HCT116 (cell line): Measurements from ENCODE around the gene TRIM9. TPM values are rescaled to one million over a fixed set of nuclear protein-coding genes. Genes with fewer than 3 reads are reported as not detected.

Source experiments
- ATAC-seq: fragments of 200-7000 bp; cut with Tn5 transposase; 2 replicates; pipeline ENCODE4 v1.9.1; 2020; ENCODE audit warnings: mild to moderate bottlenecking, moderate library complexity
- BruUV-seq: library from RNA; stranded (reverse); fragments of 400-500 nt; replicated peaks from 2 replicates; lab custom pipeline; 2021; lab: Mats Ljungman, UMichigan
- CTCF ChIA-PET: fragments of 300-600 bp; sonication (Branson Sonifier 250); formaldehyde crosslinking; loops from one replicate; lab custom pipeline; 2021; ENCODE audit warnings: antibody characterized with exemption; lab: Charles Lee
- POLR2A ChIA-PET: fragments of 300-600, 350-600 bp; sonication (Branson Sonifier 250); formaldehyde crosslinking; loops from one replicate; lab custom pipeline; 2021; ENCODE audit warnings: antibody characterized with exemption; lab: Charles Lee
- RAD21 ChIA-PET, 2 experiments: fragments of 300-600 bp; sonication (Branson Sonifier 250); formaldehyde crosslinking; loops; one replicate each; lab custom pipeline; 2023; ENCODE audit warnings: low total read pairs in 2 of 2; ENCODE audit not compliant: uncharacterized antibody in 2 of 2, unreplicated experiment in 2 of 2, low non-redundant PET in 1 of 2; lab: Charles Lee
- DNase-seq: peaks from one replicate; pipeline ENCODE4 v3.0.0-alpha.2; 2010; ENCODE audit warnings: low read depth, low spot score
- H2AFZ ChIP-seq: fragments of 200-600 bp; shearing (Covaris generic), sonication (generic); 2 replicates; pipeline ENCODE4 v1.6.1; 2017; ENCODE audit warnings: low read depth, mixed run types, mixed read lengths, antibody characterized with exemption, low read length; ENCODE audit not compliant: poor library complexity, severe bottlenecking
- H3K27ac ChIP-seq: 2 replicates; pipeline ENCODE4 v1.5.1; 2012; ENCODE audit warnings: low read depth, low read length
- H3K27me3 ChIP-seq: fragments of 200-600 bp; sonication (generic); 2 replicates; pipeline ENCODE4 v1.6.1; 2016; ENCODE audit warnings: mixed run types, low read length, mixed read lengths; ENCODE audit not compliant: insufficient read depth
- H3K36me3 ChIP-seq, 2 experiments: fragments of 200-500 bp in 1 of 2; fragments of 200-600 bp in 1 of 2; sonication (Bioruptor generic) in 1 of 2; sonication (generic) in 1 of 2; 2 replicates each; pipeline versions ENCODE4 v1.5.1 to v1.6.1; 2014 to 2016; ENCODE audit warnings: low read length in 2 of 2, inconsistent platforms in 1 of 2, mixed read lengths in 1 of 2, mixed run types in 1 of 2; ENCODE audit not compliant: insufficient read depth in 2 of 2, control insufficient read depth in 1 of 2
- H3K4me1 ChIP-seq, 2 experiments: fragments of 200-600 bp in 1 of 2; sonication (generic) in 1 of 2; 2 replicates each; pipeline versions ENCODE4 v1.5.1 to v1.6.1; 2012 to 2017; ENCODE audit warnings: low read length in 2 of 2, inconsistent platforms in 1 of 2, mild to moderate bottlenecking in 1 of 2, mixed read lengths in 1 of 2, mixed run types in 1 of 2, moderate library complexity in 1 of 2; ENCODE audit not compliant: insufficient read depth in 2 of 2, control insufficient read depth in 1 of 2
- H3K4me2 ChIP-seq: fragments of 200-600 bp; sonication (generic); 2 replicates; pipeline ENCODE4 v1.6.1; 2017; ENCODE audit warnings: mixed run types, low read length, mixed read lengths
- H3K4me3 ChIP-seq, 2 experiments: fragments of 200-600 bp in 1 of 2; sonication (generic) in 1 of 2; replicated peaks in 1 of 2; 2 replicates each; pipeline ENCODE4 v1.5.1; 2011 to 2016; ENCODE audit warnings: low read length in 2 of 2, control low read depth in 1 of 2, low read depth in 1 of 2, mild to moderate bottlenecking in 1 of 2, mixed read lengths in 1 of 2, mixed run types in 1 of 2
- H3K79me2 ChIP-seq: fragments of 200-600 bp; sonication (generic); 2 replicates; pipeline ENCODE4 v1.6.1; 2017; ENCODE audit warnings: mild to moderate bottlenecking, mixed run types, low read length, moderate library complexity, mixed read lengths; ENCODE audit not compliant: insufficient read depth
- H3K9ac ChIP-seq: fragments of 200-600 bp; sonication (generic); 2 replicates; pipeline ENCODE4 v1.6.1; 2016; ENCODE audit warnings: low read length, mixed read lengths
- H3K9me2 ChIP-seq: fragments of 200-600 bp; sonication (generic), shearing (Covaris generic); 2 replicates; pipeline ENCODE4 v1.6.1; 2017; ENCODE audit warnings: mixed run types, mild to moderate bottlenecking, moderate library complexity; ENCODE audit not compliant: insufficient read depth
- H3K9me3 ChIP-seq, 2 experiments: fragments of 200-500 bp in 1 of 2; fragments of 200-600 bp in 1 of 2; sonication (Bioruptor generic) in 1 of 2; sonication (generic) in 1 of 2; 2 replicates each; pipeline ENCODE4 v1.6.1; 2014 to 2017; ENCODE audit warnings: low read length in 2 of 2, mixed read lengths in 2 of 2, inconsistent platforms in 1 of 2, low read depth in 1 of 2, mild to moderate bottlenecking in 1 of 2, mixed run types in 1 of 2, moderate library complexity in 1 of 2; ENCODE audit not compliant: control insufficient read depth in 1 of 2, insufficient read depth in 1 of 2
- H4K20me1 ChIP-seq: fragments of 200-600 bp; sonication (generic), shearing (Covaris generic); 2 replicates; pipeline ENCODE4 v1.6.1; 2017; ENCODE audit warnings: mixed run types, mild to moderate bottlenecking, moderate library complexity; ENCODE audit not compliant: insufficient read depth
- ATF3 ChIP-seq: IDR thresholded peaks from 2 replicates; pipeline ENCODE4 v1.6.1; 2012
- CBX3 ChIP-seq: IDR thresholded peaks from 2 replicates; pipeline ENCODE4 v1.6.1; 2012; ENCODE audit warnings: low read depth
- CTCF ChIP-seq, 3 experiments: fragments of 200-600 bp in 1 of 3; sonication (generic) in 1 of 3; IDR thresholded peaks in 2 of 3; conservative IDR thresholded peaks in 1 of 3; 2 replicates each; pipeline ENCODE4 v1.5.1; 2012 to 2017; ENCODE audit warnings: low read depth in 2 of 3, low read length in 2 of 3, antibody characterized with exemption in 1 of 3, borderline replicate concordance in 1 of 3, control low read depth in 1 of 3, mild to moderate bottlenecking in 1 of 3, mixed read lengths in 1 of 3, mixed run types in 1 of 3, moderate library complexity in 1 of 3; ENCODE audit not compliant: insufficient read depth in 1 of 3
- ELF1 ChIP-seq: IDR thresholded peaks from 2 replicates; pipeline ENCODE4 v1.6.1; 2012; ENCODE audit warnings: low read depth, borderline replicate concordance
- EZH2 ChIP-seq: fragments of 200-600 bp; sonication (generic); IDR thresholded peaks from 2 replicates; pipeline ENCODE4 v1.6.1; 2017; ENCODE audit warnings: antibody characterized with exemption, mixed run types
- FOSL1 ChIP-seq: IDR thresholded peaks from 2 replicates; pipeline ENCODE4 v1.6.1; 2012; ENCODE audit warnings: low read depth
- MAX ChIP-seq: IDR thresholded peaks from 2 replicates; pipeline ENCODE4 v1.6.1; 2012
- POLR2AphosphoS5 ChIP-seq: IDR thresholded peaks from 2 replicates; pipeline ENCODE4 v1.6.1; 2011; ENCODE audit warnings: mild to moderate bottlenecking, low read depth, low read length, moderate library complexity
- REST ChIP-seq: IDR thresholded peaks from 2 replicates; pipeline ENCODE4 v1.6.1; 2012; ENCODE audit warnings: low read depth
- SP1 ChIP-seq: IDR thresholded peaks from 2 replicates; pipeline ENCODE4 v1.6.1; 2012; ENCODE audit warnings: low read depth
- SRF ChIP-seq: IDR thresholded peaks from 2 replicates; pipeline ENCODE4 v1.6.1; 2012; ENCODE audit warnings: low read depth
- TCF7L2 ChIP-seq: IDR thresholded peaks from 2 replicates; pipeline ENCODE4 v1.7.0; 2011; ENCODE audit warnings: borderline replicate concordance, inconsistent platforms; ENCODE audit not compliant: insufficient read depth, insufficient read length; ENCODE audit errors: extremely low read depth
- YY1 ChIP-seq: IDR thresholded peaks from 2 replicates; pipeline ENCODE4 v1.6.1; 2011; ENCODE audit warnings: low read length, low read depth, moderate library complexity, mild to moderate bottlenecking; ENCODE audit not compliant: insufficient replicate concordance; ENCODE audit errors: extremely low read depth
- ZFX ChIP-seq: fragments of 450-650 bp; IDR thresholded peaks from 2 replicates; pipeline ENCODE4 v1.6.1; 2017
- ZNF274 ChIP-seq: fragments of 200-500 bp; sonication (Bioruptor generic); IDR thresholded peaks from 2 replicates; pipeline ENCODE4 v1.6.1; 2014; ENCODE audit warnings: mild to moderate bottlenecking, low read depth, low read length, inconsistent platforms
- intact Hi-C: fragments of 100-400 bp; cut with micrococcal nuclease; formaldehyde crosslinking; loops from 2 replicates; pipeline ENCODE4 v1.10.0; 2022
- total RNA-seq: library from RNA; stranded (reverse); gene quantifications from one replicate; pipeline ENCODE4 v1.2.1, GENCODE V29; 2021; ENCODE audit not compliant: unreplicated experiment

Gene TRIM9
- total RNA-seq, 1 experiment from 2014 or later, result 4.6 TPM

GRCh38 chr14:51041883-51042282, 53.0 kb downstream of the TRIM9 start:
- ChIA-PET CTCF (no interaction called here), POLR2A (no interaction called here), RAD21 (no interaction called here)
- no peaks in the 10 kb centered on the region for H3K4me1 ChIP-seq
- no peak for DNase-seq
- H3K27ac ChIP-seq, result no peak overlapping the region
- no peak overlapping the region for H3K9ac ChIP-seq
- no peaks in the 10 kb centered on the region for H3K9me2 ChIP-seq
- no peaks in the 10 kb centered on the region for H3K27me3 ChIP-seq
- no peaks in the 10 kb centered on the region for H4K20me1 ChIP-seq
- H3K36me3 ChIP-seq, result no peaks in the 10 kb centered on the region
- intact Hi-C loops, result no loop called here
- H2AFZ ChIP-seq, result no peak overlapping the region
- no peak overlapping the region for H3K4me3 ChIP-seq
- no peaks in the 10 kb centered on the region for H3K79me2 ChIP-seq
- TF ChIP-seq TCF7L2, result no peak
- no peak for TF ChIP-seq FOSL1
- TF ChIP-seq ATF3, result no peak
- TF ChIP-seq ZFX, result no peak
- TF ChIP-seq REST, result no peak
- no peak for TF ChIP-seq SP1
- TF ChIP-seq CBX3, result no peak
- no peak for TF ChIP-seq CTCF (IDR thresholded peaks at IDR 0.05 in 2 of 3, conservative IDR thresholded peaks at IDR 0.05 in 1 of 3; ENCODE audit: borderline replicate concordance in 1 of 3, insufficient read depth in 1 of 3, low read depth in 2 of 3, low read length in 2 of 3)
- TF ChIP-seq ZNF274, result no peak
- no peak for TF ChIP-seq MAX
- no peak for TF ChIP-seq ELF1
- TF ChIP-seq POLR2AphosphoS5, result no peak
- TF ChIP-seq YY1, result no peak
- no peak for TF ChIP-seq SRF
- no peak for TF ChIP-seq EZH2
- TF ChIP-seq, all 23 proteins: peak for 0
- ATAC-seq, result no peak
- no peak overlapping the region for H3K4me2 ChIP-seq
- H3K9me3 ChIP-seq, result no peaks in the 10 kb centered on the region
- no TSS peak for BruUV-seq
